Endodermal cell (in vitro differentiated cells): ENCODE measurements around the gene COL5A3. TPM values are rescaled to one million over a fixed set of nuclear protein-coding genes. Genes with fewer than 3 reads are reported as not detected.

Experiments
- DNase-seq: peaks from one replicate; pipeline ENCODE4 v3.0.0-alpha.2; 2017
- H3K27ac ChIP-seq: 2 replicates; pipeline ENCODE4 v1.5.1; 2013; ENCODE audit warnings: mild to moderate bottlenecking, low read depth, low read length, moderate library complexity
- H3K27me3 ChIP-seq: 2 replicates; pipeline ENCODE4 v1.6.1; 2013; ENCODE audit warnings: mild to moderate bottlenecking, low read length, moderate library complexity; ENCODE audit not compliant: insufficient read depth, control insufficient read depth, poor library complexity, severe bottlenecking
- H3K36me3 ChIP-seq: 2 replicates; pipeline ENCODE4 v1.7.0; 2013; ENCODE audit warnings: mild to moderate bottlenecking, low read length, moderate library complexity; ENCODE audit not compliant: control insufficient read depth, insufficient read depth
- H3K4me1 ChIP-seq: one replicate; pipeline ENCODE4 v1.7.0; 2013; ENCODE audit warnings: low read length; ENCODE audit not compliant: control insufficient read depth, insufficient read depth
- H3K4me3 ChIP-seq: 2 replicates; pipeline ENCODE4 v1.5.1; 2013; ENCODE audit warnings: mild to moderate bottlenecking, low read length, moderate library complexity
- H3K9ac ChIP-seq: 2 replicates; pipeline ENCODE4 v1.6.1; 2013; ENCODE audit warnings: mild to moderate bottlenecking, low read length, moderate library complexity; ENCODE audit not compliant: poor library complexity, severe bottlenecking; ENCODE audit errors: extremely low read depth
- H3K9me3 ChIP-seq: 2 replicates; pipeline ENCODE4 v1.6.1; 2013; ENCODE audit warnings: mild to moderate bottlenecking, low read length, moderate library complexity; ENCODE audit not compliant: control insufficient read depth
- H3K27ac Mint-ChIP-seq: 2 replicates; pipeline ENCODE4 v1.8.0; 2020; ENCODE audit warnings: mixed read lengths
- H3K27me3 Mint-ChIP-seq: 2 replicates; pipeline ENCODE4 v1.8.0; 2021; ENCODE audit warnings: mild to moderate bottlenecking, mixed read lengths; ENCODE audit not compliant: insufficient read depth
- H3K36me3 Mint-ChIP-seq: 2 replicates; pipeline ENCODE4 v1.8.0; 2020; ENCODE audit warnings: low read depth, mixed read lengths
- H3K4me1 Mint-ChIP-seq: 2 replicates; pipeline ENCODE4 v1.8.0; 2020; ENCODE audit warnings: mixed read lengths
- H3K4me3 Mint-ChIP-seq: 2 replicates; pipeline ENCODE4 v1.8.0; 2020; ENCODE audit warnings: mild to moderate bottlenecking, moderate library complexity, mixed read lengths
- H3K9me3 Mint-ChIP-seq: 2 replicates; pipeline ENCODE4 v1.8.0; 2020; ENCODE audit warnings: mild to moderate bottlenecking, mixed read lengths
- WGBS, 2 experiments: methylation state at CpG; one replicate each; pipeline versions ENCODE4 v1.1.5 to v1.1.7; 2013; ENCODE audit warnings: missing lambda C conversion rate in 2 of 2, mixed read lengths in 1 of 2; ENCODE audit not compliant: insufficient coverage in 1 of 2, insufficient read length in 1 of 2; 5-methylcytosine and 5-hydroxymethylcytosine counted together
- total RNA-seq, 2 donors: library from RNA; stranded (reverse); fragmentation: NEBNext Ultra II Directional in 1 of 2; extraction: Animal tissue kit (Norgen Biotek cat#: 25700) in 1 of 2; gene quantifications; 2 replicates in 1 of 2; 3 replicates in 1 of 2; pipeline ENCODE4 v1.2.1, GENCODE V29; 2021
- TF ChIP-seq, protein P1 (sequence below): fragments of 200-600 bp; sonication (generic); conservative IDR thresholded peaks from 2 replicates; pipeline ENCODE4 v1.5.0; 2021; ENCODE audit warnings: antibody characterized with exemption, mild to moderate bottlenecking

COL5A3 gene
- total RNA-seq, 2 donors from 2014 or later: 0.04 TPM; not detected in 1

DNA sequence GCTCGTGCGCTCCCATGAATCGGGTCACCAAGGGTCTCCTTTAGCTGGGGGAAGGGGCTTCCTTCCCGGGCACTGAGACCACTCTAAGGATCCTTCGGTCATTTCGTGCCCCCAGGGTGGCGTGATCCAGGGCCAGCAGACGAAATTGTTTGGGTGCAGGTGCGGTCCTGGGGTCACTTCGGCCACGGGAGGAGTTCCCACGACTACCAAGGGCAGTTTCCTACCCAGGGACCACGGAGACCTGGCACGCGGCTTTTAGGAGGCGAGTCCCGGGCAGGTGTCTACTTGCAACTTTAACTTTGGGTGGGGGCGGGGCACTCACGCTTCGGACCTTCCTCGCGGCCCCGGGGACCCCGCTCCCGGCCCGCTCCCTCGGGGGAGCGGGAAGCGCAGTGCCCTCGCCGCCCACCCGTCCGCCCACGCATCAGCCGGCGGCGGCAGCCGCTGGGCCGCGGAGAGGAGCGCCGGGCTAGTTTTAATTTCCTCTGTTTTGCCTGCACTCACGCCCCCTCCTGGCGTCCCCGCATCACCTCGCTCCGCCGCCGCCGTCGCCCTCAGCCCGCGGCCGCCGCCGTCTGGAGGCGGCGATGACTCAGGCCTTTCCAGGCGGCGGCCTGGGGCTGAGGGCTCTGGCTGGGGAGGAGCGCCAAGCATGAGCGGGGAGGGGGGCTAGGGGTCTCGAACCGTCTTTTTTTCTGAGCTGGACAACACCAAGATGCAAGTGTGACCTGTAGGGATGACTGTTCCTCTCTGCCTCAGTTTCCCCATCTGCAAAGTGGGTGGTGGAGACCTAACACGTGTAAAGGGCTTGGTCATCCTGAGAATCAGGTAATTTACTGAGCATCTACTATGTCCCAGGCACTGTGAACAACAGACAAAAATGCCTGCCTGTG lies 95.7 kb downstream of the COL5A3 start:
- Histone ChIP-seq H3K9me3 (no peaks in the 10 kb centered on the region), H3K9ac (peak overlapping the region; percentile 82), H3K27ac (peak overlapping the region; percentile 55), H3K27me3 (peaks cover 10% of the 10 kb centered on the region), H3K4me3 (peak overlapping the region; percentile 83), H3K4me1 (no peaks in the 10 kb centered on the region), H3K36me3 (no peaks in the 10 kb centered on the region)
- H3K36me3 Mint-ChIP-seq: no peaks in the 10 kb centered on the region
- H3K27ac Mint-ChIP-seq: peak overlapping the region; percentile 90
- peak; percentile 96 for DNase-seq
- TF ChIP-seq, protein P1, sequence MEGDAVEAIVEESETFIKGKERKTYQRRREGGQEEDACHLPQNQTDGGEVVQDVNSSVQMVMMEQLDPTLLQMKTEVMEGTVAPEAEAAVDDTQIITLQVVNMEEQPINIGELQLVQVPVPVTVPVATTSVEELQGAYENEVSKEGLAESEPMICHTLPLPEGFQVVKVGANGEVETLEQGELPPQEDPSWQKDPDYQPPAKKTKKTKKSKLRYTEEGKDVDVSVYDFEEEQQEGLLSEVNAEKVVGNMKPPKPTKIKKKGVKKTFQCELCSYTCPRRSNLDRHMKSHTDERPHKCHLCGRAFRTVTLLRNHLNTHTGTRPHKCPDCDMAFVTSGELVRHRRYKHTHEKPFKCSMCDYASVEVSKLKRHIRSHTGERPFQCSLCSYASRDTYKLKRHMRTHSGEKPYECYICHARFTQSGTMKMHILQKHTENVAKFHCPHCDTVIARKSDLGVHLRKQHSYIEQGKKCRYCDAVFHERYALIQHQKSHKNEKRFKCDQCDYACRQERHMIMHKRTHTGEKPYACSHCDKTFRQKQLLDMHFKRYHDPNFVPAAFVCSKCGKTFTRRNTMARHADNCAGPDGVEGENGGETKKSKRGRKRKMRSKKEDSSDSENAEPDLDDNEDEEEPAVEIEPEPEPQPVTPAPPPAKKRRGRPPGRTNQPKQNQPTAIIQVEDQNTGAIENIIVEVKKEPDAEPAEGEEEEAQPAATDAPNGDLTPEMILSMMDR: peak; percentile 82
- WGBS, 2 experiments: 0 to 1% methylated on average over 43 to 65 of the region's 65 CpGs
- peaks cover 7% of the 10 kb centered on the region for H3K27me3 Mint-ChIP-seq
- peak overlapping the region; percentile 60 for H3K4me3 Mint-ChIP-seq
- H3K9me3 Mint-ChIP-seq: no peaks in the 10 kb centered on the region
- peaks cover 9% of the 10 kb centered on the region for H3K4me1 Mint-ChIP-seq

DNA sequence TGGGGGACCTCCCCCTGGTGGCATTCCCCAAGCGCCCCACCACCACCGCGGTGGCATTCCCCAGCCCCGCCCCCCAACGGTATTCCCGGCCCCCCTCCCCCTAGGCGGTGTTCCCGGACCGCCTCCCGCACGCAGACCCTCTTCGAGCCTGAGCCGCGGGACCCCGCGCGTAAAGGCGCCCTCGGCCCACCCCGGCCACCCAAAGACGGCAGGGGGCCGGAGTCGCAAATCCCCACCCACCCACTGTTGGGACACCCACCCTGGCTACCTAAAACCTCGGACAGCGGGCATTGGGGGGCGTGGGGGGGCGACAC lies 96.3 kb downstream of the COL5A3 start:
- H3K4me3 Mint-ChIP-seq: peak overlapping the region; percentile 60
- Histone ChIP-seq H3K9ac (peak overlapping the region; percentile 82), H3K9me3 (no peaks in the 10 kb centered on the region), H3K27ac (no peak overlapping the region), H3K27me3 (peaks cover 10% of the 10 kb centered on the region), H3K4me3 (peak overlapping the region; percentile 83), H3K4me1 (no peaks in the 10 kb centered on the region), H3K36me3 (no peaks in the 10 kb centered on the region)
- no peaks in the 10 kb centered on the region for H3K9me3 Mint-ChIP-seq
- DNase-seq: peak; percentile 78
- H3K27me3 Mint-ChIP-seq: peaks cover 7% of the 10 kb centered on the region
- H3K4me1 Mint-ChIP-seq: peaks cover 9% of the 10 kb centered on the region
- WGBS, 2 experiments: 0% methylated on average over 1 to 21 of the region's 27 CpGs
- H3K27ac Mint-ChIP-seq: peak overlapping the region; percentile 90
- TF ChIP-seq, protein P1: no peak
- no peaks in the 10 kb centered on the region for H3K36me3 Mint-ChIP-seq

DNA sequence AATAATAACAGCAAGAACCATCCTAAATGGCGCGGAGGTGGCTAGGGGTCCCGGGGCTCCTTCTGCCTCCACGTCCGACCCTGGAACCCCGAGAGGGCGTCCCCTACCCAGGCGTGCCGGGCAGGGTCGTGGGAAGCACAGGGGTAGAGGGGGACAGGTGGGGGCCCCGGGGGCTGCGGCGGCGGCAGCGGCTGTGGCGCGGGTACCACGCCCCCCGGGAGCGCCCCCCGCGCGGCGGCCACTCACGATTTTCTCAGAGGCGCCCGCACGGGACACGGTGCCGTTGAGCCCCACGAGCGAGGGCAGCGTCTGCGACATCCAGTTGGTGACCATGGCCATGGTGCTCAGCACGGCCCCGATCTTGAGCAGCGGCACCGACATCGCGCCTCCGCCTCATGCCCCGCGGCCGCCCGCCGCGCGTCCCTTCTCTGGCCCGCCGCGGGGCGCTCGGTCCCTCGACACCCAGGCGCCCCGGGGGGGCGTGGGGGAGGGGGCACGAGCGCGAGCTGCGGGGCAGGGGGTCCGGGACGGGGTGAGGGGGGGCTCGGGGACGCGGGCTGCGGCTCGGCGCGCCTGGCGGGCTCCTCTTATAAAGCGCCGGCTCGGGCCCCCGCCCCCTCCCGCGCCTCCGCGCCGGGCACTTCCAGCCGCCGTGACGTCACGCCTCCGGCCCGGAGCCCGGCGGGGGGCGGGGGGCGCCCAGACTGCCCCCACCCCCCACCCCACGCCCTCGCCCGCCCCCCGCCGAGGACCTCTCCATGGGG lies 96.9 kb downstream of the COL5A3 start:
- Mint-ChIP-seq H3K9me3 (no peaks in the 10 kb centered on the region), H3K4me3 (no peak overlapping the region), H3K27ac (peak overlapping the region; percentile 46), H3K27me3 (peaks cover 7% of the 10 kb centered on the region), H3K4me1 (peaks cover 9% of the 10 kb centered on the region), H3K36me3 (no peaks in the 10 kb centered on the region)
- Histone ChIP-seq H3K36me3 (no peaks in the 10 kb centered on the region), H3K9me3 (no peaks in the 10 kb centered on the region), H3K27ac (no peak overlapping the region), H3K4me1 (no peaks in the 10 kb centered on the region), H3K4me3 (peak overlapping the region; percentile 81), H3K27me3 (peaks cover 10% of the 10 kb centered on the region), H3K9ac (peak overlapping the region; percentile 30)
- TF ChIP-seq, protein P1: no peak
- DNase-seq: peak; percentile 72
- 1 to 6% methylated on average over 7 to 70 of the region's 95 CpGs for WGBS, 2 experiments
